ENCODE measurements around the gene NDUFA6.

DNA sequence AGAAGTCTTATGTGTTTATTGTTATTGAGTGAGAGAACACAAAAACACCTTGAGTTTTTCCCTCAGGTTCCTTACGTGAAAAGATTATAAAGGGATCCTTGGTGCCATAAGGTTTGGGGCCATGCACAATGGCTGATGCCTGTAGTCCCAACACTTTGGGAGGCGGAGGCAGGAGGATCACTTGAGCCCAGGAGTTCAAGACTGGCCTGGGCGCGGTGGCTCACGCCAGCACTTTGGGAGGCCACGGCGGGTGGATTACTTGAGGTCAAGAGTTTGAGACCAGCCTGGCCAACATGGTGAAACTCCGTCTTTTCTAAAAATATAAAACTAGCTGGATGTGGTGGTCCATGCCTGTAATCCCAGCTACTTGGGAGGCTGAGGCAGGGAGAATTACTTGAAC is 5.7 kb downstream of the NDUFA6 start:
- TF ChIP-seq CTCF (IDR thresholded peaks at IDR 0.05; ENCODE audit: low read depth, low read length, poor library complexity, severe bottlenecking) (no peak), EZH2phosphoT487 (IDR thresholded peaks at IDR 0.05; ENCODE audit: borderline replicate concordance, low read length) (no peak)
